IMR-90 (cell line): ENCODE data around the gene ZC3H12D.

Experiments used
- BHLHE40 ChIP-seq: fragments of 150-350 bp; IDR thresholded peaks from 2 replicates; pipeline ENCODE4 v1.6.1; 2016; ENCODE audit warnings: mild to moderate bottlenecking, low read depth, low read length
- CTCF ChIP-seq: conservative IDR thresholded peaks from 2 replicates; pipeline ENCODE4 v1.5.1; 2012; ENCODE audit warnings: mild to moderate bottlenecking, low read depth, low read length, improper control_type of control experiment
- POLR2A ChIP-seq: IDR thresholded peaks from 2 replicates; pipeline ENCODE4 v1.6.1; 2012; ENCODE audit warnings: mild to moderate bottlenecking, low read depth, low read length
- RCOR1 ChIP-seq: IDR thresholded peaks from 2 replicates; pipeline ENCODE4 v1.6.1; 2012; ENCODE audit warnings: mild to moderate bottlenecking, low read length, improper control_type of control experiment; ENCODE audit not compliant: insufficient replicate concordance
- USF2 ChIP-seq: fragments of 150-350 bp; IDR thresholded peaks from 2 replicates; pipeline ENCODE4 v1.6.1; 2017; ENCODE audit warnings: mild to moderate bottlenecking, antibody characterized with exemption, low read length, low read depth

- no peak for TF ChIP-seq USF2
- TF ChIP-seq CTCF, result no peak
- TF ChIP-seq POLR2A, result no peak
- no peak for TF ChIP-seq BHLHE40
- TF ChIP-seq RCOR1, result no peak
Observed at GRCh38 chr6:149487316-149487715, 2.5 kb upstream of the ZC3H12D start.
